Measurements from ENCODE around the gene SLC5A1.
"Not testable (repeated sequence)": the region's sequence is repeated elsewhere in the genome, so short reads cannot be mapped to it uniquely, and the experiment has no call there.

SLC5A1 gene

DNA sequence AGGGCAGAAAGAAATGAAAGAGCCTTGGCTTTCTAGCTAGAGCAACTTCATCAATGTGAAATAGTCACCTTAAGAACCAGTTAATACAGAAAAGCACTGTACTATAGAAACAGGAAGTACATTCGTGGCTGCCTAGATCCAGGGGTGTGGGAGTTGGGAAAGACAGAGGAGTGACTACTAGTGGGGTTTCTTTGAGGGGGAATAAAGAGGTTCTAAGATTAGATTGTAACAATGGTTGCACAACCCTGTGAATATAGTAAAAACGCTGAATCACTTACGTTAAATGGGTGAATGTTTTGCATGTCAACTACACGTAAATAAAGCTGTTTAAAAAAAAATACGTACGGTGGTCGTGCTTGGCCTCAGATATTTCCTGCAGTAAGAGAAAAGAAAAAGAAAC is 107.6 kb downstream of the SLC5A1 start:
- DNase-seq = peak; percentile 29 to 48

DNA sequence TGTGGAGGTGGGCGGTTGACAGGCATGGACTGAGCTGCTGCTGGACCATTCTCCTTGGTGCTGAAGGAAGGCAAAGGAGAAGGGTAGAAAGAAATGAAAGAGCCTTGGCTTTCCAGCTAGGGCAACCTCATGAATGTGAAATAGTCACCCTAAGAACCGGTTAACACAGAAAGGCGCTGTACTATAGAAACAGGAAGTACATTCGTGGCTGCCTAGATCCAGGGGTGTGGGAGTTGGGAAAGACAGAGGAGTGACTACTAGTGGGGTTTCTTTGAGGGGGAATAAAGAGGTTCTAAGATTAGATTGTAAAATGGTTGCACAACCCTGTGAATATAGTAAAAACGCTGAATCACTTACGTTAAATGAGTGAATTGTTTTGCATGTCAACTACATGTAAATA is 108.6 kb downstream of the SLC5A1 start:
- DNase-seq = peak; percentile 38 to 50

GRCh38 chr22:32154727-32155126 is 111.7 kb downstream of the SLC5A1 start:
- DNase-seq = not testable (repeated sequence)

- DNase-seq = not testable (repeated sequence)
These were observed 114.6 kb downstream of the SLC5A1 start for GRCh38 chr22:32157632-32158031.

DNA sequence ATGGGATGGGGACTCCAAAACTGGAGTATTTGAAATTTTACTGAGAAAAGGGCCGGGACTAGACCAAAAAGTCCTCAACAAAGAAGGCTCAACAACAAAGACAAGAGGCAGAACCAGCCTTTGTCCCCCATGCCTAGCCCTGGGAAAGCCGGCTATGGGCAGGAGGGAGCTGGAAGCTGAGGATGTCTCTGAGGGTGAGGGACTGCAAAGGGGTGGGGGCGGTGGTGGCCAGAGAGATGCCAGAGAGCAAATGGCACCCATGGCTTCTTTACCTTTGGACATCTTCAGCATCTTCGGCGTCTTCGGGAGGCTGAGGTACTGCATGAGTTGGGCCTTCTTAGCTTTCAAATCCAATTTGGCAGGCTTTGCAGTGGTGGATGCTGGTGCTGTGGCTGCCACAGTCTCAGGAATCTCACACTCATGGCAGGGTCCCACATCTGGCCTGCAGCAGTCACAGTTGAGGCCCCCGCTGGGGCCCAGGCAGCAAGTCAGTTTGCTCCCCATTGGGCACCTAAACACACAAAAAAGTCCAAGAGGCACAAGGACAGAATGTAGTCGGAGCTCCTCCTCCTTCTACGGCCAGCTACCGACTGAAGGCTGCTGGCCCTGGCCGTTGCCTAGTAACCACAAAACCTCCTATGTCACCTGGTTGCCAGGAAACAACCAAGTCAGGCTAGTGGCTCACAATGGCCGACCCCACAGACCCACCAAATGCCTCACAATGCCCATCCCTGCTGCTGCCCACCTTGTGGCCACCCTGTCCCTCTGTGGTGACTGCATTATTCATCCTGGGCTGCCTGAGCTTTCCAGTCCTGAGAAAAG is 115.9 kb downstream of the SLC5A1 start, which contains the start of gene C22orf42:
TSS of gene C22orf42 (minus strand) at position 592 of the 822 bp plus-strand sequence. CDS start at position 504, 88 bp downstream.
- no peak for DNase-seq

DNA sequence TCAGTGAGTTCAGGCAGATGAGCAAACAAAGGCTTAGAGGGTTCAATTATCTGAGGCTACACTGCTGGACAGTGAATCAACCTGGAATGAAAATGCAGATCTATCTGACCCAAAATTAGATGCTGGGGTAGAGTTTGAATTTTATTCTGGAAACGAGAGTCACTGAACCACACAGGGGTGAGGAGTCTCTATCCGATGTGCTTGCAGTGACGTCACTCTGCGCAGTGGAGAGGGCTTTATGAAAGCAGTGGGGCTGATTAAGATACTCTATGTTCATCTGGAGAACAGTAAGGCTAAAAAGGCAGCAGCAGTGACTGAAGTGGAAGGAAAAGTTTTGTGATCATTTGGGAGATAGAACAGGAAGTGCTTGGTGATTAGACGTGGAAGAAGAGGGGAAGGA is 117.3 kb downstream of the SLC5A1 start:
- not testable (repeated sequence) for DNase-seq
